Right atrium auricular region (tissue), 2 donors: ENCODE measurements around the gene ARID3B. TPM values are rescaled to one million over a fixed set of nuclear protein-coding genes. Genes with fewer than 3 reads are reported as not detected.

ENCODE experiments used
- DNase-seq: peaks from one replicate; pipeline ENCODE4 v3.0.0-alpha.2; 2019; ENCODE audit warnings: low spot score
- H3K27ac ChIP-seq, 2 donors: fragments of 200-600 bp; sonication (generic); 1 replicate in 1 of 2; 2 replicates in 1 of 2; pipeline ENCODE4 v1.5.1; 2016 to 2019
- H3K27me3 ChIP-seq, 2 donors: fragments of 200-600 bp; sonication (generic); one replicate each; pipeline versions ENCODE4 v1.5.1 to v1.6.0; 2017 to 2019
- H3K36me3 ChIP-seq: fragments of 200-600 bp; sonication (generic); one replicate; pipeline ENCODE4 v1.5.1; 2016
- H3K4me1 ChIP-seq, 2 donors: fragments of 200-600 bp; sonication (generic); one replicate each; pipeline versions ENCODE4 v1.5.1 to v1.6.0; 2017 to 2019
- H3K4me3 ChIP-seq, 2 donors: fragments of 200-600 bp; sonication (generic); 1 replicate in 1 of 2; 2 replicates in 1 of 2; pipeline ENCODE4 v1.5.1; 2017 to 2019; ENCODE audit warnings: mild to moderate bottlenecking in 1 of 2, moderate library complexity in 1 of 2
- H3K9me3 ChIP-seq, 2 donors: fragments of 200-600 bp; sonication (generic); one replicate each; pipeline ENCODE4 v1.5.1; 2019
- total RNA-seq, 2 donors: library from RNA; depleted of rRNA; stranded (reverse); fragments of >200 nt; gene quantifications; one replicate each; pipeline ENCODE4 v1.1.0, GENCODE V29; 2016
- TF ChIP-seq, protein P1 (sequence below), 2 donors: fragments of 200-600 bp; sonication (generic); IDR thresholded peaks; one replicate each; pipeline ENCODE4 v1.5.1; 2019; ENCODE audit warnings: antibody characterized with exemption in 2 of 2

The ARID3B gene
- total RNA-seq, 2 donors from 2014 or later = 1.8 to 3.5 TPM

DNA sequence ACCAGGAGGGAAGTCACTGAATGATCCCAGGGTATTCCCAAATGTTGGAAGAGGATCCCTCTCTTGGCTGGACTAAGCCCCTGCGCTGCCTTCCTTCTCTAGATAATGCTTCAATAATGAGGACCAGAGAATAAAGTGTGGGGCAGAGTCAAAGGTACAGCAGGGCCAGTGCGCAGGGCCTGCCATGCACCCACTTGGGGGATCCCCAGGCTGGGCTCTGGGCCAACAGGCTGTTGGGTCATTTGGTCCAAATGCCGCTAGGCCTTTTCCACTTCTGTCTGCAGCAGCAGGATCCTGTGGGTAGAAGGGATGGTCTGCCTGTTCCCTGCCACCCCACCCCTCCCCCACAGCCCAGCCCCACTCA is 68.9 kb downstream of the ARID3B start:
- Histone ChIP-seq H3K9me3 (no peaks in the 10 kb centered on the region), H3K4me1 (peaks cover 0 to 23% of the 10 kb centered on the region in 2 donors), H3K4me3 (no peak overlapping the region), H3K36me3 (no peaks in the 10 kb centered on the region), H3K27me3 (no peaks in the 10 kb centered on the region), H3K27ac (no peak overlapping the region)
- no peak for DNase-seq
- TF ChIP-seq, protein P1, sequence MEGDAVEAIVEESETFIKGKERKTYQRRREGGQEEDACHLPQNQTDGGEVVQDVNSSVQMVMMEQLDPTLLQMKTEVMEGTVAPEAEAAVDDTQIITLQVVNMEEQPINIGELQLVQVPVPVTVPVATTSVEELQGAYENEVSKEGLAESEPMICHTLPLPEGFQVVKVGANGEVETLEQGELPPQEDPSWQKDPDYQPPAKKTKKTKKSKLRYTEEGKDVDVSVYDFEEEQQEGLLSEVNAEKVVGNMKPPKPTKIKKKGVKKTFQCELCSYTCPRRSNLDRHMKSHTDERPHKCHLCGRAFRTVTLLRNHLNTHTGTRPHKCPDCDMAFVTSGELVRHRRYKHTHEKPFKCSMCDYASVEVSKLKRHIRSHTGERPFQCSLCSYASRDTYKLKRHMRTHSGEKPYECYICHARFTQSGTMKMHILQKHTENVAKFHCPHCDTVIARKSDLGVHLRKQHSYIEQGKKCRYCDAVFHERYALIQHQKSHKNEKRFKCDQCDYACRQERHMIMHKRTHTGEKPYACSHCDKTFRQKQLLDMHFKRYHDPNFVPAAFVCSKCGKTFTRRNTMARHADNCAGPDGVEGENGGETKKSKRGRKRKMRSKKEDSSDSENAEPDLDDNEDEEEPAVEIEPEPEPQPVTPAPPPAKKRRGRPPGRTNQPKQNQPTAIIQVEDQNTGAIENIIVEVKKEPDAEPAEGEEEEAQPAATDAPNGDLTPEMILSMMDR (IDR thresholded peaks at IDR 0.05) = no peak

GRCh38 chr15:74610302-74610951 is 69.4 kb downstream of the ARID3B start:
- Histone ChIP-seq H3K27ac (no peak overlapping the region), H3K9me3 (no peaks in the 10 kb centered on the region), H3K4me1 (peaks cover 0 to 23% of the 10 kb centered on the region in 2 donors), H3K36me3 (no peaks in the 10 kb centered on the region), H3K4me3 (no peak overlapping the region), H3K27me3 (no peaks in the 10 kb centered on the region)
- TF ChIP-seq, protein P1 (IDR thresholded peaks at IDR 0.05) = no peak
- DNase-seq = no peak

DNA sequence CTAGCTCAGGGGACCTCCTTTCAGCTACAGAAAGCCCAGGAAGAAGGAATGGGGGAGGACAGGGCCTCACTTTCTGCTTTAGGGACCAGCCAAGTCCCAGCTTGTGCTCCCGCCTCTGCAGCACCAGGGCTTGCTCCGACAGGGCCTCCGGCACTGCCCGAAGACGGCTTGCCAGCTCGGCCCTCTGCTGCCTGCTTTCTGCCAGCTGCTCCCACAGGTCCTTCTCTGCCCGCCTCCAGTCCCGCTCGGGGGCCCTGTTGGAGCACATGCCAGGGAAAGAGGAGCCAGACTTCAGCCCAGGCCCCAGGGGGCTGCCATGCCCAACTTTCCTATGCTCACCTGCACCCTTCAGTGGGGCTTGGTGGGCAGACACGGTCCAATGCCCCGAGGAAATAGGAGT is 70.3 kb downstream of the ARID3B start:
- no peaks in the 10 kb centered on the region for H3K9me3 ChIP-seq
- no peaks in the 10 kb centered on the region for H3K36me3 ChIP-seq
- peaks cover 0 to 25% of the 10 kb centered on the region in 2 donors for H3K4me1 ChIP-seq
- no peak overlapping the region for H3K27ac ChIP-seq
- DNase-seq = no peak
- H3K4me3 ChIP-seq = no peak overlapping the region
- H3K27me3 ChIP-seq = no peaks in the 10 kb centered on the region
- TF ChIP-seq, protein P1 (IDR thresholded peaks at IDR 0.05) = no peak

DNA sequence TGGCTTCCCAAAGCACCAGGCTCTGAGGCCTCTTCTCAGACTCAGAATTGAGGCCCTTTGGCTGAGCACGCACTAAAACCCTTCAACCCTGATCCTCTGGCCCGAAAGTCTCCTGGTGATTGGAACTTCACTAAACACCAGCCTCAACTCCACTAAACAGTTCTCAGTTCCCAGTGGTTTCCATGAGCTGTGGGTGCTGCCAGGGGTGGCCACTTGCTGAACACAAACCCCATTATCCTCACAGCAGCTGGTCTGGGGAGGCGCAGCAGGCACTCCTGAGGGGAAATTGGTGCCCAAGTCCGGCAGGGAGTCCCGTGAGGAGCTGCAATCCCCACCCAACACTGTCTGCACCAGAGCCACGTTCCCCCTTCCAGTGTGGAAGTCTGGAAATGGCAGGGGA is 70.8 kb downstream of the ARID3B start:
- peaks cover 0 to 30% of the 10 kb centered on the region in 2 donors for H3K4me1 ChIP-seq
- H3K27me3 ChIP-seq = no peaks in the 10 kb centered on the region
- no peak overlapping the region for H3K27ac ChIP-seq
- DNase-seq = no peak
- TF ChIP-seq, protein P1 (IDR thresholded peaks at IDR 0.05) = no peak
- no peaks in the 10 kb centered on the region for H3K9me3 ChIP-seq
- H3K36me3 ChIP-seq = no peaks in the 10 kb centered on the region
- no peak overlapping the region for H3K4me3 ChIP-seq

DNA sequence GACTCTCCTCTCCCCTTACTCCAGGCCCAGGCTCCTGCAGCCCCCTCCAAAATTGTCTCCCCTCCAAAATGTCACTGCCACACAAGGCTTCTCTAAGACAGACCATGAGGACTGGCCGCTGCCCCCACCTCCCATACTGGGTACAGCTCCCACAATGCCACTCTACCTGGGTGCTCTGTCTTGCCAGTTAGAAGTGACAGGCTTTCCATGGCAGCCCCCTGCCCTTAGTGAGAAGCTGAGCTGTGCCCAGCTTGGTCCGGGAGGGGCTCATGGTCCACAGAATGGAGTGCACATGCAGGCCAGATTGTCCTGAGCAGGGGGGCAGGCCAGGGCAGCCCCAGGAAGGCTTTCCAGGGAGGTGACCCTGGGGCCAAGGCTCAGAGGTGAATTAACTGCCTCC is 71.7 kb downstream of the ARID3B start:
- Histone ChIP-seq H3K4me3 (no peak overlapping the region), H3K9me3 (no peaks in the 10 kb centered on the region), H3K36me3 (no peaks in the 10 kb centered on the region), H3K27ac (no peak overlapping the region), H3K27me3 (no peaks in the 10 kb centered on the region), H3K4me1 (peaks cover 0 to 38% of the 10 kb centered on the region in 2 donors)
- DNase-seq = no peak
- TF ChIP-seq, protein P1 (IDR thresholded peaks at IDR 0.05) = no peak
